ENCODE results near the gene YWHAQ. TPM values are rescaled to one million over a fixed set of nuclear protein-coding genes. Genes with fewer than 3 reads are reported as not detected.
"Not testable (repeated sequence)": the region's sequence is repeated elsewhere in the genome, so short reads cannot be mapped to it uniquely, and the experiment has no call there.

The YWHAQ gene
- total RNA-seq, 4 donors from 2014 or later, result 160 to 222 (median 168) TPM

- no peak for TF ChIP-seq CTCF (IDR thresholded peaks at IDR 0.05)
- ATAC-seq (ENCODE audit: low FRiP score), result no peak
Measured at GRCh38 chr2:9610781-9611548, 19.8 kb downstream of the YWHAQ start.

GRCh38 chr2:9608491-9608890 lies 22.3 kb downstream of the YWHAQ start:
- DNase-seq (ENCODE audit: low spot score); ATAC-seq (ENCODE audit: low FRiP score): not testable (repeated sequence)

More at GRCh38 chr2:9610781-9611548, 19.8 kb downstream of the YWHAQ start:
- no peak for DNase-seq (ENCODE audit: low spot score)

GRCh38 chr2:9602412-9602811 lies 28.4 kb downstream of the YWHAQ start:
- no peak for TF ChIP-seq CTCF (IDR thresholded peaks at IDR 0.05)
- ATAC-seq (ENCODE audit: low FRiP score) (no peak), DNase-seq (ENCODE audit: low spot score) (no peak)

GRCh38 chr2:9601397-9601796 lies 29.4 kb downstream of the YWHAQ start:
- DNase-seq (ENCODE audit: low spot score) (no peak), ATAC-seq (ENCODE audit: low FRiP score) (no peak)
- TF ChIP-seq CTCF (IDR thresholded peaks at IDR 0.05), result no peak

- TF ChIP-seq CTCF (IDR thresholded peaks at IDR 0.05), result no peak
- ATAC-seq (ENCODE audit: low FRiP score) (no peak), DNase-seq (ENCODE audit: low spot score) (no peak)
Measured at GRCh38 chr2:9599430-9599829, 31.4 kb downstream of the YWHAQ start.

GRCh38 chr2:9596621-9597311 lies 34.0 kb downstream of the YWHAQ start:
- ATAC-seq (ENCODE audit: low FRiP score) (no peak), DNase-seq (ENCODE audit: low spot score) (no peak)
- TF ChIP-seq CTCF (IDR thresholded peaks at IDR 0.05), result no peak

- ATAC-seq (ENCODE audit: low FRiP score) (no peak), DNase-seq (ENCODE audit: low spot score) (no peak)
- TF ChIP-seq CTCF (IDR thresholded peaks at IDR 0.05), result no peak
Measured at GRCh38 chr2:9595746-9596145, 35.1 kb downstream of the YWHAQ start.

GRCh38 chr2:9595256-9595655 lies 35.5 kb downstream of the YWHAQ start:
- not testable (repeated sequence) for DNase-seq (ENCODE audit: low spot score)

More at GRCh38 chr2:9595256-9595655, 35.5 kb downstream of the YWHAQ start:
- ATAC-seq (ENCODE audit: low FRiP score), result peak; percentile 22

Measured in omental fat pad (tissue), 4 donors.